NCI-H2196 (cell line): ENCODE results near the gene CLIP2.
"Not testable (repeated sequence)": the region's sequence is repeated elsewhere in the genome, so short reads cannot be mapped to it uniquely, and the experiment has no call there.

ENCODE experiments used
- DNase-seq: peaks from one replicate; lab custom pipeline; 2025; ENCODE audit not compliant: unreplicated experiment; lab: John Stamatoyannopoulos, UW

Gene CLIP2

DNA sequence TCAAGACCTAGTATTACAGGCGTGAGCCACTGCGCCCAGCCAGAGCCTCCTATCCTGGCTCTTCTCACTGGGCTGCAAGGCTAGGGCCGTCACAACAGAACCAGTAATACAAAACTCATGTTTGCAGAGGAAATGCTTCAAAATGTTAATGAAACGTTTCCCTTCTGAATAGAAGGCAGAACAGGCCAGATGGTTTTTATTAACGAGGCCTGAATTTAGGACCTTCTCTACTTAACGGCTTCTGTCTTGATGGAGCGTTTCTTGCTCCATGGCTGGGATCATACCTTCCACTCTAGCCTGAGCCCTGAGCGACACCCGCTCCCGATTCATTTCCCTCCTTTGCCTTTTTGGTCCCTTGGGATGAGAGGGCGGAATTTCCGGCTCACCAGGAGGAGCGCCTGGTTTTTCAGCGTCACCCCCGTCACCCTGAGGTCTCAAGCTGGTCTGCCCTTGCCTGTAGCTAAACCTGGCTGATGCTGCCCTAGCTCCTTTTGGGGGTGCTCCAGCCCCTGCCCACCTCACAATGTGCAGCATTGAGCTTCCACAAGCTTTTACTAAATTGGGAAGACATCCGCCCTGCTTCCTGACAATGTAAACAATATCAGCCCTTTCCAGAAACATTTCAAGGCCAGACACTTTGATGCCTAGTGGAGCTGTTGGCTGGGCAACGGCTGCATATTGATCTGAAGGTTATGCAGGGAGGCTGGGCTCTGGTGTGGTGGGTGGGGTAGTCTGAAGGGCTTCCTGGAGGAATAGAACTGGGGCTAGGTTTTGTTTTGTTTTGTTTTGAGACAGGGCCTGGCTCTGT is 5.2 kb downstream of the CLIP2 start:
- no peak for DNase-seq

DNA sequence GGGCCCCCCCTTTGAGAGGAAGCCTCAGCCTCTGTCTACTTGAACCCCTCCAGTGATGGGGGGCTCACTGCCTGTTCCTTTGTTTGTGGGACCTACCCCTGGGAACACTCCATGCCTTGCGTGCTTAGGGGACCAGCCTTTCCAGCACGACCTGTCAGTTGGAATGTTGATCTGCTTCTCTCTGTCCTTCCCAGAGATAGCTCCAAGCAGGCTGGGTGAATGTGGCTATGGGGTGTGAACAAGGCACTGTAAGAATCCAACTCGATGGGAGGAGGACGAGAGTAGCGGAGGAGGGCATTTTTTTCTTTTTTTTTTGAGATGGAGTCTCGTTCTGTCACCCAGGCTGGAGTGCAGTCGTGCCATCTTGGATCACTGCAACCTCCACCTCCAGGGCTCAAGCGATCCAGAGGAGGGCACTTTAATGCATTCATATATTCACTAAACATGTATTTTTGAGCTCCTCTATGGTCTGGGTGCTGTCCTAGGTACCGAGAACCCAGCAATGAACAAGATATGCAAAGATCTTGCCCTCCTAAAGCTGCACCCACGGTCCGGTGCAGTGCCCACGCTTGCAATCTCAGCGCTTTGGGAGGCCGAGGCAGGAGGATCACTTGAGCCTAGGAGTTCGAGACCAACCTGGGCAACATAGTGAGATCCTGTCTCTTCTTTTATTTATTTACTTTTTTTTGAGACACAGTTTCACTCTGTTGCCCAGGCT is 8.5 kb downstream of the CLIP2 start:
- DNase-seq = no peak

DNA sequence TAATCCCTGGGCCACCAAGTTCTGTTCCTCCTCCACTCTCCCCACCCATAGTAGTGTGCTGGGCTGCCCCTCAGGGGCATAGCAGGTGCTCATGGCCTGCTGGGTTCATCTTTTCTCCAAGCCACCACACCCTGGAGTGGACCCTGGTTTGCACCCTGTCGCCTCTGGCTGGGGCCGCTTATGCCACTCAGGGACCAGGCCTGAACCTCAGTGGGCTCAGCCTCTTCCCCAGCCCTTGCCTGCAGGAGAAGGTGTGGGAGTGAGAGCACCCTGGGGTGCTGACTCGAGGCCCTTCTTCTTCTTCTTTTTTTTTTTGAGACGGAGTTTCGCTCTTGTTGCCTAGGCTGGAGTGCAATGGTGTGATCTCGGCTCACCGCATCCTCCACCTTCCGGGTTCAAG is 10.2 kb downstream of the CLIP2 start:
- DNase-seq = no peak

DNA sequence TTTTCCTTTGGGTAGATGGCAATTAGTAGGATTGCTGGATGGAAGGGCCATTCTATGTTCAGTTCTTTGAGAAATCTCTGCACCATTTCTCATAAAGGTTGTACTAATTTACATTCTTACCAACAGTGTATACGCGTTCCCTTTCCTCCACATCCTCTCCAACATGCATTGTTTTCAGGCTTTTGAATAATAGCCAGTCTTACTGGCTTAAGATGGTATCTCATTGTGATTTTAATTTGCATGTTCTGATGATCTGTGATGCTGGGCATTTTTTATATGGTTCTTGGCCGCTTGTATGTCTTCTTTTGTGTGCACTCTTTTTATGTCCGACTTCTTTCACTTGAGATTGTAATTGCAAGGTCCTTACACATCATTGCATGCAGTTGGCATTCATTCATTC is 11.7 kb downstream of the CLIP2 start:
- DNase-seq = no peak

DNA sequence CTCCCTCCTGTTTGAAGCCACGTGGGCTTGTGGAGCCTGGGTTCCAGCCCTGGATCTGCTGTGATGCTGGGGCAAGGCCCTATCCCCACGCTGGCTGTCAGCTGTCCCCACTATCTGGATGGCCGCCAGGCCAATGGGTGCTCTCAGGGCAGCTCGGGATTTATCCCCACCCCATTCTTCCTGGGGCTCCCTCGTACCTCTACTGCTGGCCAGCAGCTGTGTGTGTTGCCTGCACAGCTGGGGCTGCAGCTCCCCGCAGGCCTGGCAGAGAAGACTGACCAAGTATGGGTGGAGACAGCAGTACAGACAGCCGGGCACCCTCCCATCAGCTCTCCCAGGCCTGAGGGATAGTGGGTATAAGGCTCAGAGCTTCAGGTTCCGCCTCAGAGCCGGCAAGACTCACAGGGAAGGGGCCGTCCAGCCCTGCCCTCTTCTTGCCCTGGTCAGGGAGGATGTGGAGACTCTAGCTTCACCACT is 13.6 kb downstream of the CLIP2 start:
- DNase-seq = no peak

DNA sequence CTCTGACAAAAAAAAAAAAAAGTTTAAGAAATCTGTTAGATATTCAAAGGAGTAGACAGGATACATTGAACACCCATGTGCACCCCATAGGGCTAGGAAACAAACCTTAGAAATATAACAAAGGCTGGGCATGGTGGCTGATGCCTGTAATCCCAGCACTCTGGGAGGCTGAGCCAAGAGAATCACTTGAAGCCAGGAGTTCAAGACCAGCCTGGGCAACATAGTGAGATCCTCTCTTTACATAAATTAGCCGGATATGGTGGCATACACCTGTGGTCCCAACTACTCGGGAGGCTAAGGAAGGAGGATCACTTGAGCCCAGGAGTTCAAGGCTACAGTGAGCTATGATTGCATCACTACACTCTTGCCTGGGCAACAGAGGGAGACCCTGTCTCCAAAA is 15.3 kb downstream of the CLIP2 start:
- DNase-seq = no peak

DNA sequence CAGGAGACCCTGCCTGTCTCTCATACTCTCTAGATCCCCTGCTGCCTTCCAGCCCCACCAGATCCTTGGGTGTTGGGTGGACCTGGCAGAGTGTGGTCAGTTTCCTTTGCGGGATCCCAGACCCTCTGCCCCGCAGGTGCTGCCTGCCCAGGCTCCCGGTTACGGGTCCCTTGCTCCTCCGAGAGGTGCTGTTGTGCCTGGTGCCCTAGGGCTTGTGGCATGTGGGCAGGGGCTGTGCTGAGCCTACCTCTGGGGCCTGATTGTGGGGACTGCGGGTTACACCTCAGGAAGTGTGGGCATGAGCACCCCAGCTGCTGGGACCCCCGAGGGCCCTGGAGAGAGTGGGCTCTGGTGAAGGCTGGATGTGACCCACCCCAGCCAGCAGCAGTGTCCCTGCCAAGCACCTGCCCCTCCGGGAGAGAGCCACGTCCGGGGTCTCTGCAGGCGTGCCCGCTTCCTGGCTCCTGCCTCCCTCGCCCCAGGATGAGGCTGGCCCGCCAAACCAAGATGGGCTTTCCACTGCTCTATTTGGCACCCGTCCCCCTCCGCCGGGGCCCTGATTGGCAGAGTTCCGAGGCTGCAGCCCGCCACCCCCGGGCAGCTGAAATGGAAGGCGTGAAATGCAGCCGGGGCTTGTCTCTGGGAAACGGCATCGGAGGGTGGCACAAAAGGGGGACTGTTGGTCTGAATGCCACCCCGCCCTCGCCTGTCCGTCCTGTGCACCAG is 17.0 kb downstream of the CLIP2 start:
- DNase-seq = no peak

DNA sequence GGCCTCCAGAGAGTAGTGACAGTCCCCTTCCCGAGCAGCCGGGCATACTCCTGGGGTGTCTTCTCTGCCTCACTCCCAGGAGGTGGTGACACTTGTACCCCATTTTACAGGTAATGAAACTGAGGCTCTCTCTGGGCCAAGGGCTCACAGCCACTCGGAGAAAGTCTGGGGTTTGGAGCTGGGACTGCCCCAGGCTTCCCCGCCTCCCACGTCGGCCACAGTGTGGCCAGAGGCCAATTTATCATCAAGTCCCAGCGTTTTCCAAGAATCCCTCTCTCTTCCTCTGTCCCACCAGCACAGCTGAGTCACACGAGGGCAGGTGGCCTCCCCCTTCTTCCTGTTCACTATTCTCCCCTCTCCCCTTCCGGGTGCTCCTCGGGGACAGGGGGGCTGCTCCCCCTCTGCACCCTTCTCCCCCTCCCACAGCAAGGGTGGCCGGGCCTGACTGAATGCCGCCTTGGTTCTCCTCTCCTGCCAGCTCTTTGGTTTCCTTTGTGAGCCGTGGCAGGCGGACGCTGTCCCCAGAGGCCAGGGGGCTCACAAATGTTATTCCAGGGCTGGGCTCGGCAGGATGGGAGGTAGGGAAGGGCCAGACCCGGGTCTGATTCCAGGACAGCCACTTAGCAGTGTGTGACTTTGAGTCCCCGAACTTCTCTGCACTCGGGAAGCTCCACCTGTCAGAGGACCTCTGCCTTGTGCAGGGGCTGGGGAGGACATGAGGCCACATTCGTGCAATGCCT is 17.7 kb downstream of the CLIP2 start:
- no peak for DNase-seq

DNA sequence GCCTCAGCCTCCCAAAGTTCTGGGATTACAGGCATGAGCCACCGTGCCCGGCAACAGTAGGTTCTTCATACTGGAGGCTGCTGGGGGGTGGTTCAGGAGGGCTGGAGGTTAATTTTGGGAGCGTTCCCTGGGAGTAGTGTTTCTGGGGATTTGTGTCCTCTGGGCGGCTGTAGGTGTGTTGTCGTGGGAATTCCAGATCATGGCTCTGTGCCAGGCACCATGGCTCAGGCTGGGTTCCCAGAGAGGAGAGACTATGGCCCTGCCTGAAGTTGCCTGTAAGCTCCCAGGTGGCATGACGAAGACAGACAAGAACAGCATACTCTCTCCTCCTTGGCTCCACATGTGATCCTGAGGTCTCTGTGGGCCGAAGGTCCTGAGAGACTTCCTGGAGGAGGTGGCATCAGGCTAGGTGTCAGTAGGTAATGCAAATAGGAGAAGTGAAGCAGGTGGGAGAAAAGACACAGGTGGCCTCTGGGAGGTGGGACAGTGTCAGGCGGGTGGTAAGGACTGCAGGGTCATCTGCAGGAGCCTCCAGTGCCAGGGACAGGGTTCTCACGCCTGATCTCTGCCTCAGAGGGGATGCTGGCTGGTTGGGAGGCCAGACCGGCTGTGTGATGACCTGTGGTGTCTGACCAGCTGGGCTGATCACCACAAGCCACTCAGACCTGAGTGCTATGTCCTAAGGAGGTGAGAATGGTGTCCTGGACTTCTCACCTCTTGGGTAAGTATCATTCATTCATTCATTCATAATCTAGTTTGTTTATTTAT is 18.7 kb downstream of the CLIP2 start:
- DNase-seq = no peak

DNA sequence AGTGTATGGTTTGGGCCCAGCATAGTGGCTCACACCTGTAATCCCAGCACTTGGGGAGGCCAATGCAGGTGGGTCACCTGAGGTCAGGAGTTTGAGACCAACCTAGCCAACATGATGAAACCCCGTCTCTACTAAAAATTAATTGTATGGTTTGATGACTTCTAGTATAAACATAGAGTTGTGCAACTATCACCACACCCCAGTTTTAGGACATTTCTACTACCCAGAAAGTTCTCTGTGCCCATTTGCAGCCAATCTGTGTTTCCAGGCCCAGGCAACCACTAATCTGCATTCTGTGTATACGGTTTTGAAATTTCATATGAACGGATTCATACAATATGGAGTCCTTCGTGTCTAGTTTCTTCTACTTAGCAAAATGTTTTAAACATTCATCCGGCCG is 20.0 kb downstream of the CLIP2 start:
- DNase-seq = no peak

DNA sequence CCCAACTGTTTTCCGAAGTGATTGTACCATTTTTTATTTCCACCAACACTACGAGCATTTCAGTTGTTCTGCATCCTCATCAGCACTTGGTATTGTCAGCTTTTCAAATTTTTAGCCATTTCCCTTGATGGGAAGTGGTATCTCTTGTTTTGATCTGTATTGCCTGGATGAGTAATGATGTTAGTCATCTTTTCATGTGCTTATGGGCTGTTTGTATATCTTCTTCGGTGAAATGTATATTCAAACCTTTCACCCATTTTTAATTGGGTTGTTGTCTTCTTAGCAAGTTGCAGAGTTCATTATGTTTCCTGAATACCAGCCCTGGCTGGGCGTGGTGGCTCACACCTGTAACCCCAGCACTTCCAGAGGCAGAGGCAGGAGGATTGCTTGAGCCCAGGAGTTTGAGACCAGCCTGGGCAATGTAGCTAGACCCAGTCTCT is 22.1 kb downstream of the CLIP2 start:
- DNase-seq = no peak

DNA sequence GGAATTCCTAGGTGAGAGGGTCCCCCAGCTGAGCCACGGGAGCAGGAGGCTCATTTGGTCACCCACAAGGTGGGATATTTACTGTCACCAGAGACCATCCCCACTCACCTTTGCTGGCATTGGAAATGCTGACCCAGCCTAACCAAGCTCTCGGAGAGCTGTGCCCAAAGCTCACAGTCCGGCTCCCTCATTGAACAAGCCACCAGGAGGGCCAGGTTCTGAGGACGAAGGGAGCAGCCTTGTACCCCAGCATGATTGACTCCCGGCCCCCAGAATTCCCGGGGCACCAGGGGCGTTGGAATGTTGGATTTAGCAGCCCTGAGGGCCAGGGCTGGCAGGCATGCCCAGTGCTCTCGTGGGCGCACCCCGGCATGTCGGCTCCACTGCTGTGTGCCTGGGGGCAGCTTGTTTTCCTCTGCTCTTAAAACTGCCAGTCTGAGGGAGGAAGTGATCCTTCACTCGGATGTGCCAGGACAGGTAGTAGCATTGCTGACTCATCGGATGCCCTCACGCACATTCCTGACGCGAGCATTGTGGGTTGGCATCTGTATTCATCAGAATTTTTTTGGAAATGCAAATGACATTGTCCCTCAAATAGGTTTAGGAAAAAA is 23.3 kb downstream of the CLIP2 start:
- no peak for DNase-seq

DNA sequence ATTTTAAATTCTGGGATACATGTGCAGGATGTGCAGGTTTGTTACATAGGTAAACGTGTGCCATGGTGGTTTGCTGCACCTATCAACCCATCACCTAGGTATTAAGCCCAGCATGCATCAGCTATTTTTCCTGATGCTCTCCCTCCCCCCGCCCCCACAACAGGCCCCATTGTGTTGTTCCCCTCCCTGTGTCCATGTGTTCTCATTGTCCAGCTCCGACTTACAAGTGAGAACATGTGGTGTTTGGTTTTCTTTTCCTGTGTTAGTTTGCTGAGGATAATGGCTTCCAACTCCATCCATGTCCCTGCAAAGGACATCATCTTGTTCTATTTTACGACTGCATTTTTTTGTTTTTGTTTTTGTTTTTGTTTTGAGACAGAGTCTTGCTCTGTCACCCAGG is 26.7 kb downstream of the CLIP2 start:
- not testable (repeated sequence) for DNase-seq

DNA sequence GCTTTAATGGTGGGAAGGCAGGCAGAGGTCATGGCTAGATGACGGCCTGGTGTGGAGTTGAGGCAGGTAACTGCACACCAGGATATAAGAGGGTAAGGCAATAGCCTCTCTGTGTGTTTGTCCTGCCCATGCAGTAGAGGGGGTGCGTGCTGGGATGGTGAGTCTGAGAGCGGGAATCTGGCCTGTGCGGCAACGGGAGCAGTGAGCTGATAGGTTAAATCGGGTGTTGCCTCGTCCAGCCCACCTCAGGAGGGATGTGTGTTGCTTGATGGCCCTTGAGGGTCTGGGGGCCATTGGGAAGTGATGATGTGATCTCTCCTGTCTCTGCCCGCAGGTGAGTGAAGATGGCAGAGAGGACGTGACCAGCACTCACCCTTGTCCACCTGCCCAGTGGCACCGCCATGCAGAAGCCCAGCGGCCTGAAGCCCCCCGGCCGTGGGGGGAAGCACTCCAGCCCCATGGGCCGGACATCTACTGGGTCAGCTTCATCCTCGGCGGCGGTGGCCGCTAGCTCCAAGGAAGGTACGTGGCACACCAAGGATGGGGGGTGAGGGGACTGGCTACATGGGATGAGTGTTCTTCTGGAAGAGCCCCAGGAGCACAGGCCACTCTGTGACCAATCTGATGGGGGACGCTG is 28.1 kb downstream of the CLIP2 start:
- DNase-seq = no peak

DNA sequence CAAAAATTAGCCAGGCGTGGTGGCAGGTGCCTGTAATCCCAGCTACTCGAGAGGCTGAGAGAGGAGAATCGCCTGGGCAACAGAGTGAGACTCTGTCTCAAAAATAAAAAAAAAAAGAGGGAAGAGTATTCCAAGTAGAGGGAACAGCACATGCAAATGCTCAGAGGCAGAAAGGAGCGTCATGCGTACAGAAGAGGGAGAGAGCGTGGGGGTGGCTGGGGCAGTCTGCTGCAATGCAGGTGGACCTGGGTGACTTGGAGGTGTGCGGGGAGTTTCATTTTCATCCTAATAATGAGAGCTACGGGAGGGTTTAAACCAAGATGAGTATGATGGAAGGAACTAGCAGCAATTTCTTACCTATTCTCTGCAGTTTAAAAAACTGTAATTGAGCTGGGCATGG is 28.8 kb downstream of the CLIP2 start:
- DNase-seq = no peak

DNA sequence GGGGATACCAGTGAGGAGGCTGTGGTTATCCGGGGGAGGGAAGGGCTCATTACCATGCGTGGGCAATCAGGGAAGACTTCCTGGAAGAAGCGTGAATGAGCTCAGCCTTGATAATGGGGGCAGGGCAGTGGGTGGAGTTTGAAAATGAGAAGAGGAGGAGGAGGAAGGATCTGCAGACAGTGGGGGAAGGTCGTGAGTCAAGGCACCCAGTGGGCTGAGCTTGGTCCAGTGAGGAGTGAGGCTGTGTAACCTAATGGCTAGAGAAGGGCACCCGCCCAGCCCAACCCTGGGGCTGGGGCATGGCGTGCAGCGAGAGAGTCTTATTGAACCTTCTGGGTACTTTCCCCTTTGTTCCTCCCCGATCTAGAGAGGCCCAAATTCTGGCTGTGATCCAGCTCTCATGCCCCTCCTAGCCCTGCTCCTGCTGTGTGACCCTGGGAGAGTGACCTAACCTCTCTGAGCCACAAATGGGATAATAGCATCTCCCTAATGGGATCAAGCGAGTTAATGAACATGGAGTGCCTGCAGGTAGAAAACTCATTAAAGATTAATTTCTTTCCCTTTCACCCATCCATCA is 31.5 kb downstream of the CLIP2 start:
- DNase-seq = no peak

DNA sequence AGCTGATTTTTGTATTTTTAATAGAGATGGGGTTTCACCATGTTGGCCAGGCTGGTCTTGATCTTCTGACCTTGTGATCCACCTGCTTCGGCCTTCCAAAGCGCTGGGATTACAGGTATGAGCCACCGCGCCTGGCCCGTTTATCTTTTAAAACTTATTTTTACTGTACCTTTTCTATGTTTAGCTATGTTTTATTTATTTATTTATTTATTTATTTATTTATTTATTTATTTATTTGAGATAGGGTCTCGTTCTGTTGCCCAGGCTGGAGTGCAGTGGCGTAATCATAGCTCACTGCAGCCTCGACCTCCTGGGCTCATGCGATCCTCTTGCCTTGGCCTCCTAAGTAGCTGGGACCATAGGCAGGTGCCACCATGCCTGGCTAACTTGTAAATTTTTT is 33.7 kb downstream of the CLIP2 start:
- not testable (repeated sequence) for DNase-seq

DNA sequence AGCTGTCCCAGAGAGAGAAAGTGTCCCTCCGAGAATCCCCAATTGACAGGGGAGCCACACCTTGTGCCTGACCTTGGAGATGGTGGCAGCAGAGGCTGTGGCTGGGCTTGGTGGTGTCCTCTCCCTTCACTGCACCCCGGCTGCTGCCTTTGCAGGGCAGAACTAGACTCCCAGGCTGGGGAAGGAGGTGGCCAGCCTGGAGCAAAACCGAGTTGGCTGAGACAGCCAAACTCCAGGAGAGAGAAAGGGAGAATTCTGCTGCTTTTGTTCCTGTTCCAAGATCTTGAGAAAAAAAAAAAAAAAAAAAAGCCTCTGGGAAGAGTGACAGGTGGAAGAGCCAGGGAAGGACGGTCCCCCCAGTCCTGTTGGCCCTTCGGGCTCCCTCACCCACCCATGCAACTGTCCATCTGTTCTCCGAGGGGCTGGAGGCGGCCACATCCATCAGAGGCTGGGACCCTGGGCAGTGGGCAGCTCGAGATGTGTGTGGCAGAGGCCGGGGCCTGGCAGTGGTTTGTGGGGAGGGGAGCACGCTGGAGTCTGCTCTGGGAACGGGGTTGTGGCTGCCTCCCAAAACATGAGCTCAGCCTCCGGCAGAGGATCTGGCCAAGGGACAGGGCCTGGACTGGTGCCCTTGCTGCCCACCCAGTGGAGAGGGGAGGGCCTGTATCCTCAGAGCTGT is 35.5 kb downstream of the CLIP2 start:
- no peak for DNase-seq

DNA sequence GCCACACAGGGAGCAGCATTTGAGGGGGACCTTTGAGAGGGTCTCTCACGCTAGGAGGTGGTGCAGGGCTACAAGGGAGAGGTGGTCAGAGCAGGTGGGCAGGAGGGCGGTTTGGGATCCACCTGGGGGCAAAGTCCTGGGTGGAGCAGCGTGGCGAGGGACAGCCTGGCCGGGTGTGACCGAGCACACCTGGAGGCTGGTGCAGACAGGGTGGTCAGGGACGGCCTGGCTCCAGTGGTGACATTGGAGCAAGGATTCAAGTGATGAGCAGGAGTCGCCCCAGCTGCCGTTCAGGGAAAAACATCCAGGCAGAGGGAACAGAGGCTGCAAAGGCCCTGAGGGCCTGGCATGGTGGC is 36.0 kb downstream of the CLIP2 start:
- DNase-seq = no peak
